OCI-LY7 (cell line): ENCODE results near the gene SNTB2. TPM values are rescaled to one million over a fixed set of nuclear protein-coding genes. Genes with fewer than 3 reads are reported as not detected.

Source experiments
- BruUV-seq: library from RNA; stranded (reverse); fragments of 400-500 nt; replicated peaks from 2 replicates; lab custom pipeline; 2021; lab: Mats Ljungman, UMichigan
- CTCF ChIA-PET: fragments of 300-600 bp; sonication (Branson Sonifier 250); formaldehyde crosslinking; loops from one replicate; lab custom pipeline; 2022; ENCODE audit warnings: antibody characterized with exemption; ENCODE audit not compliant: unreplicated experiment; lab: Charles Lee
- POLR2A ChIA-PET: fragments of 300-600 bp; sonication (Branson Sonifier 250); formaldehyde crosslinking; loops from one replicate; lab custom pipeline; 2022; ENCODE audit warnings: antibody characterized with exemption; lab: Charles Lee
- DNase-seq: peaks from one replicate; pipeline ENCODE4 v3.0.0-alpha.2; 2015; ENCODE audit warnings: low spot score
- H2AFZ ChIP-seq: fragments of 200-600 bp; sonication (generic), shearing (Covaris generic); 2 replicates; pipeline ENCODE4 v1.6.1; 2014; ENCODE audit warnings: mild to moderate bottlenecking, antibody characterized with exemption, low read length, moderate library complexity
- H3K27ac ChIP-seq: fragments of 200-600 bp; sonication (generic); 2 replicates; pipeline ENCODE4 v1.5.1; 2014; ENCODE audit warnings: mixed run types, low read depth, mild to moderate bottlenecking, moderate library complexity, low read length, inconsistent platforms; ENCODE audit not compliant: poor library complexity, severe bottlenecking
- H3K36me3 ChIP-seq: fragments of 200-600 bp; sonication (generic); 2 replicates; pipeline ENCODE4 v1.6.1; 2014; ENCODE audit warnings: mild to moderate bottlenecking, antibody characterized with exemption, low read length, moderate library complexity, mixed read lengths; ENCODE audit not compliant: insufficient read depth
- H3K4me1 ChIP-seq: fragments of 200-600 bp; sonication (generic); 2 replicates; pipeline ENCODE4 v1.5.1; 2014; ENCODE audit warnings: mild to moderate bottlenecking, low read length; ENCODE audit not compliant: insufficient read depth, poor library complexity, severe bottlenecking
- H3K4me2 ChIP-seq: fragments of 200-600 bp; sonication (generic); 2 replicates; pipeline ENCODE4 v1.6.1; 2014; ENCODE audit warnings: mild to moderate bottlenecking, low read length
- H3K4me3 ChIP-seq: fragments of 200-600 bp; sonication (generic); 2 replicates; pipeline ENCODE4 v1.5.1; 2014; ENCODE audit warnings: mild to moderate bottlenecking, low read depth, low read length; ENCODE audit not compliant: poor library complexity, severe bottlenecking
- H3K79me2 ChIP-seq: fragments of 200-600 bp; sonication (generic); 2 replicates; pipeline ENCODE4 v1.6.1; 2016; ENCODE audit warnings: low read depth, mild to moderate bottlenecking, low read length, moderate library complexity, mixed read lengths; ENCODE audit not compliant: insufficient read depth
- H3K9me2 ChIP-seq: fragments of 200-600 bp; sonication (generic); 2 replicates; pipeline ENCODE4 v1.6.1; 2016; ENCODE audit warnings: mild to moderate bottlenecking, low read length, mixed read lengths; ENCODE audit not compliant: insufficient read depth
- H3K9me3 ChIP-seq: fragments of 200-600 bp; sonication (generic); 2 replicates; pipeline ENCODE4 v1.6.1; 2014; ENCODE audit warnings: mild to moderate bottlenecking, mixed run types, low read length, mixed read lengths
- H4K20me1 ChIP-seq: fragments of 200-600 bp; sonication (generic); 2 replicates; pipeline ENCODE4 v1.6.1; 2014; ENCODE audit warnings: mild to moderate bottlenecking, antibody characterized with exemption, low read length, moderate library complexity, mixed read lengths; ENCODE audit not compliant: insufficient read depth
- CTCF ChIP-seq: fragments of 200-600 bp; sonication (generic); conservative IDR thresholded peaks from 2 replicates; pipeline ENCODE4 v1.5.1; 2014; ENCODE audit warnings: mild to moderate bottlenecking, antibody characterized with exemption, low read length, moderate library complexity, mixed read lengths
- EZH2phosphoT487 ChIP-seq: fragments of 200-600 bp; sonication (generic); IDR thresholded peaks from 2 replicates; pipeline ENCODE4 v1.6.1; 2018; ENCODE audit warnings: low read depth, borderline replicate concordance, mild to moderate bottlenecking, mixed run types, antibody characterized with exemption, low read length, moderate library complexity, mixed read lengths
- intact Hi-C: fragments of 100-400 bp; cut with micrococcal nuclease; formaldehyde crosslinking; loops from one replicate; pipeline ENCODE4 v1.10.0; 2022; ENCODE audit not compliant: unreplicated experiment
- total RNA-seq, 2 experiments: library from RNA; depleted of rRNA in 1 of 2; stranded (reverse); fragments of >200 nt in 1 of 2; shearing (Covaris generic) in 1 of 2; gene quantifications; 2 replicates each; pipeline ENCODE4 v1.2.3, GENCODE V29; 2014 to 2022

SNTB2 gene
- total RNA-seq, 2 experiments from 2014 or later = 21.2 to 34.1 TPM

- Histone ChIP-seq H3K27ac (no peak overlapping the region), H4K20me1 (peaks cover 10% of the 10 kb centered on the region; the same call in 1 of the 2 replicates), H2AFZ (no peak overlapping the region), H3K4me2 (no peak overlapping the region), H3K79me2 (peaks cover 24% of the 10 kb centered on the region; the same call in 1 of the 2 replicates), H3K9me2 (no peaks in the 10 kb centered on the region), H3K36me3 (peaks cover 92% of the 10 kb centered on the region), H3K9me3 (no peaks in the 10 kb centered on the region), H3K4me3 (no peak overlapping the region), H3K4me1 (peaks cover 2% of the 10 kb centered on the region)
- no peak for TF ChIP-seq CTCF
- no peak for TF ChIP-seq EZH2phosphoT487
- DNase-seq = no peak
- BruUV-seq = no TSS peak
- POLR2A ChIA-PET = interaction anchor here (2.3 kb wide), 1 partner anchor 9 kb away, joined by 7 read pairs; the partner anchor contains the start of gene PDF
- CTCF ChIA-PET = no interaction called here
- intact Hi-C loops = no loop called here
Measured at GRCh38 chr16:69319826-69320739, 133.1 kb downstream of the SNTB2 start.

GRCh38 chr16:69320740-69321073 lies 133.7 kb downstream of the SNTB2 start:
- Histone ChIP-seq H3K9me3 (no peaks in the 10 kb centered on the region), H3K27ac (no peak overlapping the region), H3K79me2 (peaks cover 31% of the 10 kb centered on the region), H3K4me1 (peaks cover 3% of the 10 kb centered on the region), H3K4me2 (no peak overlapping the region), H3K36me3 (peaks cover 92% of the 10 kb centered on the region), H3K9me2 (no peaks in the 10 kb centered on the region), H2AFZ (no peak overlapping the region), H4K20me1 (peaks cover 10% of the 10 kb centered on the region), H3K4me3 (no peak overlapping the region)
- ChIA-PET POLR2A (interaction anchor here (2.3 kb wide), 1 partner anchor 9 kb away, joined by 7 read pairs; the partner anchor contains the start of gene PDF), CTCF (no interaction called here)
- intact Hi-C loops = no loop called here
- DNase-seq = no peak
- BruUV-seq = no TSS peak
- TF ChIP-seq CTCF = no peak
- no peak for TF ChIP-seq EZH2phosphoT487

GRCh38 chr16:69321080-69321479 lies 134.1 kb downstream of the SNTB2 start:
- peaks cover 92% of the 10 kb centered on the region for H3K36me3 ChIP-seq
- no peak for DNase-seq
- H3K4me1 ChIP-seq = peaks cover 7% of the 10 kb centered on the region
- BruUV-seq = no TSS peak
- POLR2A ChIA-PET = interaction anchor here (2.3 kb wide), 1 partner anchor 8 kb away, joined by 7 read pairs; the partner anchor contains the start of gene PDF
- no peaks in the 10 kb centered on the region for H3K9me3 ChIP-seq
- TF ChIP-seq EZH2phosphoT487 = no peak
- no peak for TF ChIP-seq CTCF
- H3K4me3 ChIP-seq = no peak overlapping the region
- H3K9me2 ChIP-seq = no peaks in the 10 kb centered on the region
- no peak overlapping the region for H3K27ac ChIP-seq
- H3K4me2 ChIP-seq = no peak overlapping the region
- CTCF ChIA-PET = no interaction called here
- H2AFZ ChIP-seq = no peak overlapping the region
- intact Hi-C loops = no loop called here
- H4K20me1 ChIP-seq = peaks cover 14% of the 10 kb centered on the region
- H3K79me2 ChIP-seq = peaks cover 34% of the 10 kb centered on the region
